ENCODE results near the gene RIOK1. TPM values are rescaled to one million over a fixed set of nuclear protein-coding genes. Genes with fewer than 3 reads are reported as not detected.

Gene RIOK1
- total and polyA plus RNA-seq, 9 donors: 11.2 to 33.2 (median 18.3) TPM

GRCh38 chr6:7431674-7432390 is 42.2 kb downstream of the RIOK1 start:
- peaks cover 2% of the 10 kb centered on the region for H3K4me1 ChIP-seq (ENCODE audit: insufficient read depth)
- 45 to 62% (median 53%) methylated on average over 24 of the region's 24 CpGs for WGBS, 3 donors
- no peak for DNase-seq

GRCh38 chr6:7432391-7433120 is 42.9 kb downstream of the RIOK1 start:
- no peaks in the 10 kb centered on the region for H3K36me3 ChIP-seq
- WGBS, 3 donors: 39 to 46% (median 45%) methylated on average over 16 of the region's 16 CpGs

More at GRCh38 chr6:7431674-7432390, 42.2 kb downstream of the RIOK1 start:
- Histone ChIP-seq H3K36me3 (no peaks in the 10 kb centered on the region), H3K27ac (no peak overlapping the region), H3K27me3 (no peaks in the 10 kb centered on the region), H3K4me3 (no peak overlapping the region), H3K9me3 (no peaks in the 10 kb centered on the region)
- TF ChIP-seq POLR2A (IDR thresholded peaks at IDR 0.05) (no peak), EP300 (IDR thresholded peaks at IDR 0.05) (no peak), CTCF (IDR thresholded peaks at IDR 0.05) (no peak)
- intact Hi-C loops (cut with DNase I): no loop called here

GRCh38 chr6:7433121-7433617 is 43.6 kb downstream of the RIOK1 start:
- H3K4me3 ChIP-seq: no peak overlapping the region
- no peaks in the 10 kb centered on the region for H3K9me3 ChIP-seq
- H3K36me3 ChIP-seq: no peaks in the 10 kb centered on the region
- TF ChIP-seq POLR2A (IDR thresholded peaks at IDR 0.05) (no peak), CTCF (IDR thresholded peaks at IDR 0.05) (no peak)
- no peak overlapping the region for H3K27ac ChIP-seq
- no peaks in the 10 kb centered on the region for H3K27me3 ChIP-seq
- intact Hi-C loops (cut with DNase I): no loop called here
- H3K4me1 ChIP-seq (ENCODE audit: insufficient read depth): peaks cover 2% of the 10 kb centered on the region
- DNase-seq: no peak
- WGBS, 3 donors: 78 to 85% (median 84%) methylated on average over 5 of the region's 5 CpGs

More at GRCh38 chr6:7432391-7433120, 42.9 kb downstream of the RIOK1 start:
- H3K9me3 ChIP-seq: no peaks in the 10 kb centered on the region
- TF ChIP-seq CTCF (IDR thresholded peaks at IDR 0.05) (no peak), POLR2A (IDR thresholded peaks at IDR 0.05) (no peak), EP300 (IDR thresholded peaks at IDR 0.05) (no peak)
- no peaks in the 10 kb centered on the region for H3K27me3 ChIP-seq
- intact Hi-C loops (cut with DNase I): no loop called here
- no peak overlapping the region for H3K27ac ChIP-seq
- H3K4me3 ChIP-seq: no peak overlapping the region
- no peak for DNase-seq
- peaks cover 2% of the 10 kb centered on the region for H3K4me1 ChIP-seq (ENCODE audit: insufficient read depth)

GRCh38 chr6:7434672-7435071 is 45.1 kb downstream of the RIOK1 start:
- H3K4me3 ChIP-seq: no peak overlapping the region

More at GRCh38 chr6:7434672-7435071, 45.1 kb downstream of the RIOK1 start:
- intact Hi-C loops (cut with DNase I): no loop called here
- H3K36me3 ChIP-seq: no peaks in the 10 kb centered on the region
- WGBS, 3 donors: 67 to 79% (median 79%) methylated on average over 1 of the region's 1 CpG
- H3K4me1 ChIP-seq (ENCODE audit: insufficient read depth): peaks cover 2% of the 10 kb centered on the region
- no peak overlapping the region for H3K27ac ChIP-seq
- no peaks in the 10 kb centered on the region for H3K9me3 ChIP-seq
- H3K27me3 ChIP-seq: no peaks in the 10 kb centered on the region
- DNase-seq: no peak
- TF ChIP-seq CTCF (IDR thresholded peaks at IDR 0.05) (no peak), POLR2A (IDR thresholded peaks at IDR 0.05) (no peak), EP300 (IDR thresholded peaks at IDR 0.05) (no peak)

All from ovary (tissue), 9 donors.